Activated T-helper 1 cell treated with anti-CD3 and anti-CD28 coated beads, Interleukin-12 subunit alpha, Interleukin-12 subunit beta, Interleukin-2, Interleukin-4 antibody, amounts not matched to agents 30 ng/mL and 10 ng/mL and 1 ng/mL, durations not matched to agents 14 hours and 24 hours and 36 hours (primary cell): ENCODE data around the gene HOXB2. TPM values are rescaled to one million over a fixed set of nuclear protein-coding genes. Genes with fewer than 3 reads are reported as not detected.

Experiments used
- DNase-seq: peaks from one replicate; pipeline ENCODE4 v3.0.0; 2021; ENCODE audit warnings: low spot score
- H3K27ac Mint-ChIP-seq: one replicate; pipeline ENCODE4 v1.8.0; 2021; ENCODE audit warnings: mild to moderate bottlenecking, mixed read lengths
- H3K27me3 Mint-ChIP-seq: one replicate; pipeline ENCODE4 v1.8.0; 2022; ENCODE audit warnings: mild to moderate bottlenecking, moderate library complexity, mixed read lengths; ENCODE audit not compliant: insufficient read depth
- H3K36me3 Mint-ChIP-seq: one replicate; pipeline ENCODE4 v1.8.0; 2021; ENCODE audit warnings: low read depth, mixed read lengths
- H3K4me1 Mint-ChIP-seq: one replicate; pipeline ENCODE4 v1.8.0; 2021; ENCODE audit warnings: low read depth, mixed read lengths
- H3K4me3 Mint-ChIP-seq: one replicate; pipeline ENCODE4 v1.8.0; 2021; ENCODE audit warnings: mild to moderate bottlenecking, moderate library complexity, mixed read lengths
- H3K9me3 Mint-ChIP-seq: one replicate; pipeline ENCODE4 v1.8.0; 2021; ENCODE audit warnings: mixed read lengths
- intact Hi-C: fragments of 100-400 bp; cut with micrococcal nuclease; formaldehyde crosslinking; loops from one replicate; pipeline ENCODE4 v1.15.1; 2024
- total RNA-seq: library from RNA; stranded (reverse); gene quantifications from 2 replicates; pipeline ENCODE4 v1.2.3, GENCODE V29; 2022

The HOXB2 gene
- total RNA-seq, 1 donor from 2014 or later: 32.8 TPM

DNA sequence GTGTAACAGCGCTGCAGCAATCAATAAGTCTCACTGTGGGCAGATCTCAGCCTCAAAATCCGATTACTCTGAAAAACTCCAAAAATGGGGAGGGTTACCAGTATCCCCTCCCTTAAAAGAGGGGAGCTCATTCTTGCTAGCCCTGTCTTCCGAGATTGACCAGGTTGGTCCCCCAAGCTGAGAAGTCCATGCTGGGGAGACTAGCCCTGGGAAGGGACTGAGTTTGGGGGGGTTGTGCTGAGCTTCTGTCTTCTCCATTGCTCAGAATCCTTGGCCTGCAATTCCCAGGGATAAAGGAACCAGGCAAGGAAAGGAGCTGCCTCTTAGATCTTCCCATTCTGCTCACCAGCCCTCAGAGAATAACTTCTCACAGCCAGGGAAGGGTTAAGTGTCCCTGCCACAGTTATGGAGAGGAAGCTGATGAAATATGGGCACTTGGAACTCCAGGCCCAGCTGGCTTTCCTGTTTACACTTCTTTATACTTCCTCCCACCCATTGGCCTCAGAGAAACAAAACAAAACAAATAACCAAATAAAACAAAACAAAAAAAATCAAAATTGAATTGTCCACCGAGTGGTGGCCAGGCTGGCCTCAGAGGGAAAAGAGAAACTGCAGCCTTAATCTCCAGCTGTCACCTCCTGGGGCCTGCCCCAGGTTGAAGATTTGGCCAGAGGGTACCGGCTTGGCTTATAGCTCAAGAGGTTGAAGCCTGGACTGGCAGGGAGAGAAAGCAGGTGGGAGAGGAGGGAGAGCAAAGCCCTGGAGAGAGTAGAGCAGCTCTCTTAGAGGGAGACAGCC, 42.6 kb upstream of the HOXB2 start:
- no peak for DNase-seq
- Mint-ChIP-seq H3K27me3 (peaks cover 71% of the 10 kb centered on the region), H3K9me3 (no peaks in the 10 kb centered on the region), H3K27ac (no peak overlapping the region), H3K36me3 (peaks cover 8% of the 10 kb centered on the region), H3K4me1 (peaks cover 70% of the 10 kb centered on the region), H3K4me3 (no peak overlapping the region)
- intact Hi-C loops: no loop called here

DNA sequence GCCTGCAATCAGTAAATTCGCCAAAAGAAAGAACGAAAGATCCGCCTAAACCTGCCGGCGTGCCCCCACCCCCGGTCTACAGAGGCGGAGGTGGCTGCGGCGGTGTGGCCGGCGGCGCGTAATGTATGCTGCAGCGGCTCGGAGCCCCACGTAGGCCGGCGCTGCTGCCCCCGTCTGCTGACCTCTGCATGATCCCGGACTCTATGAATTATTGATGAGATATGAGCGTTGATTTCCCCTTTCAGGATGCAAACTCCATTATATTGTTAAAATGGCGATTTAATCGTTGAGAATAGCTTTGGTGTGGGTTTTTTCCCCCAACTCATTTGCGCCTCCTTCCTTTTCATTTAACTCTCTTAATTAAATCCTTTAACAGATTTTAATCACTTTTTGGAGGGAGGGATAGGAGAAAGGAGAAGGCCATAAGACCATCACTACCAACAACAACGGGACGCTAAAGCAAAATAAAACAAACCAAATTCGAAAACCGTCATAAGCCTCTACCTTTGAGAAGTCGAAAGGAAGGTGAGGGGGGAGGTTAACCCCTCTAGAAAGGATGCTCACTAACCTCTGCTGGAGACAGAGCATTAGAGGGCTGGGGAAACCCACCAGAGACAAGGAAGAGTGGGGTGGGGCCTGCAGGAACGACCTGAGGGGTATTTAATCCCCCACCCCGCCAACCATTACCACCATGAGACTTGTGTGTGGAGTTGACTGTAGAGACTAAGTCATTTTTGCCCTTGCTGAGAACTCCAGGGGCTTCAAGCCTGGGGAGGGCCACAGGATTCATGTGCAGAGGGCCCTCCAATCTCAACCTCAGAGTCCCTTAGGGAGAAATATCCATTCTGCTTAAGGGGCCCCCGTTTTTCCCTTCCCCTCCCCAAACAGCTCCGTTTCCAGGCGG, 41.7 kb upstream of the HOXB2 start:
- peaks cover 8% of the 10 kb centered on the region for H3K36me3 Mint-ChIP-seq
- H3K4me3 Mint-ChIP-seq: peak overlapping the region; percentile 85
- intact Hi-C loops: no loop called here
- DNase-seq: no peak
- H3K4me1 Mint-ChIP-seq: peaks cover 73% of the 10 kb centered on the region
- no peaks in the 10 kb centered on the region for H3K9me3 Mint-ChIP-seq
- peaks cover 69% of the 10 kb centered on the region for H3K27me3 Mint-ChIP-seq
- peak overlapping the region; percentile 73 for H3K27ac Mint-ChIP-seq

DNA sequence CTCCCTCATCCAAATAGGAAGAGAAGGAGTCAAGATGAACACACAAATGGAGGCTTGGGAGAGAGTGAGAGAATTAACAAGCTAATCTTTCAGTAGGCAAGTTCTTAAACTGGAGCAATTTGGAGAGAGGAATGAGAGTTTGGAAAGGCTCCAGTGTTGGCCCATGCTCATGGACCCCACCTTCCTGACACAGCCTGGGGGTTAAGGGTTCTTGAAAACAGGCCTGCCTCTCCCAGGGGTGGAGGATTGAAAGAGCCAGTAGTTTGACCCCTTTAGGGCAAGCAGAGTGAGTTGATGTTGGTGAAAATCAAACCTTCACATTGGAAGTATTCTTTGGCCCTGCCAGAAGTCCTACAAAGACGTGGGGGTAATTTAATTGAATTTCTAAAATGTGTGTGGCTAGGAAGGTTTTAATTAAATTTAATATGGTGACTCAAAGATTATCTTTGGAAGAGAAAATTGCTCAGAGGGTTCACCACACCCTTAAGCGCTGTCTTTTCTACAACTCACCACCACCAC, 39.4 kb upstream of the HOXB2 start:
- intact Hi-C loops: no loop called here
- Mint-ChIP-seq H3K9me3 (no peaks in the 10 kb centered on the region), H3K27ac (no peak overlapping the region), H3K36me3 (peaks cover 7% of the 10 kb centered on the region), H3K4me1 (peaks cover 90% of the 10 kb centered on the region), H3K4me3 (peak overlapping the region; percentile 19), H3K27me3 (peaks cover 67% of the 10 kb centered on the region)
- DNase-seq: no peak

DNA sequence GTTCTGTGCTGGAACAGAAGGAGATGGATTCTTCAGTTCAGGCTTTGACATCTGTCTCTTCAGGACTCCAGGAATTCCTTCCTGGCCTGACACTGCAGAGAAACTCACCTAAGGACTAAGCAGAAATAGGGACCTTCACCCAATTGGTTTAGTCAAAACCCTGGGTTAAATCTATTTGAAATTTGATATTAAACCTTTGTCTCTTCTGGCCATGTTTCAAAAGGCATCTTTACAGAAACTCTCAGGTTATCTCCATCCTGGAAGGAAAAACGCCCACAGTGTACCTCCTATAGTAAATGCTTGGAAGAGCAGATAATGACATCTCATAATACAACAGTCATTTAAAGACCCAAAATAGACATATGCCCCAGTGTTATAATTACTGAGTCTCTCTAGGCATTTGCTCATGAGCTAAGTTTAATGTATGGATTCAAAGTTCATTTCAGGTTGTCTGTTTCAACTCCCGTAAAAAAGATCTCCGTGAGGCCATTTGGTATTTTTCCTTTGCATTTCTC, 38.9 kb upstream of the HOXB2 start:
- intact Hi-C loops: no loop called here
- Mint-ChIP-seq H3K27me3 (peaks cover 68% of the 10 kb centered on the region), H3K27ac (peak overlapping the region; percentile 16), H3K4me3 (peak overlapping the region; percentile 19), H3K36me3 (peaks cover 7% of the 10 kb centered on the region), H3K4me1 (peaks cover 93% of the 10 kb centered on the region), H3K9me3 (no peaks in the 10 kb centered on the region)
- no peak for DNase-seq

DNA sequence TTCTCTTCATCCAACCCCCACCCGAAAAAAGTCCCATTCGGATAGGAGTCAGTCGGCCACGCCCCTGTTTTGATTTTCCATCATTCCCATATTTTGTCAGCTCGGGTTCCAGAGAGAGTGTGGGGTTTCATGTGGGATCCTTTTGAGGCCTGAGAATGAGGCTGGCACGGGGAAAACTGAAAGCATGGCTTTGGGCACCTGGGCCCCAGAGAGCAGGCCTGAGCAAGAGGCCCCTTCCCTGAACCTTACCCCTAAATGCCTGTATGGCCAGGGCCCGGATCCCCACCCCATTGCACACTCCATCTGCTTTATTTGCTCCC, 37.8 kb upstream of the HOXB2 start:
- Mint-ChIP-seq H3K9me3 (no peaks in the 10 kb centered on the region), H3K4me3 (peak overlapping the region; percentile 67), H3K27ac (peak overlapping the region; percentile 59), H3K27me3 (peaks cover 64% of the 10 kb centered on the region), H3K36me3 (peaks cover 7% of the 10 kb centered on the region), H3K4me1 (peaks cover 85% of the 10 kb centered on the region)
- intact Hi-C loops: no loop called here
- no peak for DNase-seq

DNA sequence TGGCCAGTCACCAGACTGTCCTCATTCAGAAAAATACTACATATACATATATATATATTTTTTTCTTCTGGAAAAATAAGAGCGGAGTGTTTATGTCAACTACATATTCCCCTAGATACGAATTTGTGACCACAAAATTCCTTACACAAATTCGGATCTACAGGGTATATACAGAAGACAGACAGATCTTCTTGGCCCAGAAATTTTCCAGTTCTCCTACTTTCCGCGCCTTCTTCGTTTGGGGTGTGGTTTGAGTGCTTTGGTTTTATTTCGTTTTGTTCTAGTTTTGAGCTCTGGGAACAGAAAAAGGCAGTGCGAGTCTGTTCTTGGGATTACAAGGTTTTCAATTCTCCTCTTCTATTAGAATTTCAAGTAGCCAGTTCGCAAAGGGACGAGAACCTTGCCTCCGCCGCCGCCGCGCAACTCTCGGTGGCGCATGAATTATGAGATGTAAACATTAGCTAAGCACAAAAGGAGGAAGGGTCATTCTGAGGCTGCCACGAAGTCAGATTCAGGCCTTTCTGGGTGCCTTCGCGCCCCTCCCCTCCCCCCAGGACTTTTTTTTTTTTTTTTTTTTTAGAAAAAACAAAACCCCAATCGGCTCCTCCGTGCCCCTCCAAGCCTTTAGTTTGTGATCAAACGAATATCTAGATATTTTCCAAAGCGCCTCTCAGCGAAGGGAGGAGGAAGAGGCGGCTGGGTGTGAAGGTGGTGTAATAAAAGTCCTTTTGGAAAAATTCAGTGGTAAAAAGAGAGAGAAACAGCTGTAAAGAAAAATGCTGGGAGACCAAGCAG, 35.0 kb upstream of the HOXB2 start:
- H3K36me3 Mint-ChIP-seq: peaks cover 10% of the 10 kb centered on the region
- peak overlapping the region; percentile 31 for H3K27ac Mint-ChIP-seq
- peaks cover 48% of the 10 kb centered on the region for H3K27me3 Mint-ChIP-seq
- peak overlapping the region; percentile 91 for H3K4me3 Mint-ChIP-seq
- no peak for DNase-seq
- H3K9me3 Mint-ChIP-seq: no peaks in the 10 kb centered on the region
- intact Hi-C loops: loop anchor here (2.0 kb wide), 2 partner anchors 33 to 167 kb away; no protein-coding TSS in a partner anchor
- H3K4me1 Mint-ChIP-seq: peaks cover 77% of the 10 kb centered on the region

DNA sequence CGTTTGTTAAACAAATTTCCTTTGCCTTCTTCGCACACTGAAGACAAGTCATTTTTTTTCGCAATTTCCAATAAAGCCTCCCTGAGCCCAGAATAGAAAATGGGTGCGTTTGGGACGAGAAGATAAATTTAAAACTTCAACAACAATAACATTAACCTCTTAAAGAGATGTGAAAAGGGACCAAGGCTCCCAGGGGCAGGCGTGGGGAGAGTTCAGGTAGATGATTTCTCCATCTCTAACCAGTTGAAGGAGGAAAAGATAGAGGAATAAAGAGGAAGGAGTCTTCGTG, 34.5 kb upstream of the HOXB2 start:
- DNase-seq: no peak
- Mint-ChIP-seq H3K4me3 (peak overlapping the region; percentile 91), H3K36me3 (peaks cover 10% of the 10 kb centered on the region), H3K27me3 (peaks cover 46% of the 10 kb centered on the region), H3K4me1 (peaks cover 73% of the 10 kb centered on the region), H3K9me3 (no peaks in the 10 kb centered on the region), H3K27ac (peak overlapping the region; percentile 44)
- intact Hi-C loops: loop anchor here (2.0 kb wide), 2 partner anchors 33 to 167 kb away; no protein-coding TSS in a partner anchor

DNA sequence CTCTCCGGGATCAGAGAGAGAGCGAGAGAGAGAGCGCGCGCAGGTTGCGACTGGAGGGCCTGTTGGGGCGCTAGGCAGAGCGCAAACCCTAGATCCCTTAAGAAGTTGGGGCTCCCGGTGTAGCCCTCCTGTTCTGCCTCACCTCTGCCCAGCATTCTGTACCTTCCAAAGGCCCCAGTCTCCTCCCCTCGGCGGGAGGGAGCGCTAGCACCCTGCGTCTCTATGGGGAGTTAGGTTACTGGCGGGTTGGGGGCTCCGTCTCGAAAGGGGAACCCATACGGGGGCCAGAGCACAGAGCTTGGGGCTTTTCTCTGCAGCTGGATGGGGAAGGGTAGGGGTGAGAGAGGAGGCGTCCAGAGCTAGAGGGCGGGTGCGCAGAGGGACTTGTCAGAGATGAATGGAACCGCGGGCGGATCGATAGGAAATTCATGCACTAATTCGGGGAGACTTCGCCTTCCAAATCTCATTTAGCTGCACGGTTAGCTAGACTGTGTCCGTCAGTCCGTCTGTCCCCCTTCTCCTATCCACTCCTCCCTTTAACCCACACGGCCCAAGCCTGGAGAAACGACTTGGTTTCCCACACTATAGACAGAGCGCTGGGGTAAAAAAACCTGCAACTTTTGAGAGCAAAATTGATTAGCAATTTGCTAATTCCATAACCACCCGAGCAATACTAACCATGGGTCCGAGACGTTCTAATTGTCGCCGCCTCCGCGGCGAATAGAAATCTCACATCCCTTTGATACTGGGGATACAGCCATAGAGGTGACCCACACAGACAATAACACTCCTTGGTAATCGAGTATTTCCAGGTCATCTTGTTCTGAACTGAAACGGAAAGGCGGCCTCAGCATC, 33.9 kb upstream of the HOXB2 start:
- no peaks in the 10 kb centered on the region for H3K9me3 Mint-ChIP-seq
- peaks cover 67% of the 10 kb centered on the region for H3K4me1 Mint-ChIP-seq
- intact Hi-C loops: loop anchor here (1.0 to 2.0 kb wide), 4 partner anchors 32 to 166 kb away; no protein-coding TSS in a partner anchor
- no peak for DNase-seq
- H3K36me3 Mint-ChIP-seq: peaks cover 10% of the 10 kb centered on the region
- peak overlapping the region; percentile 91 for H3K4me3 Mint-ChIP-seq
- peak overlapping the region; percentile 86 for H3K27ac Mint-ChIP-seq
- H3K27me3 Mint-ChIP-seq: peaks cover 42% of the 10 kb centered on the region

DNA sequence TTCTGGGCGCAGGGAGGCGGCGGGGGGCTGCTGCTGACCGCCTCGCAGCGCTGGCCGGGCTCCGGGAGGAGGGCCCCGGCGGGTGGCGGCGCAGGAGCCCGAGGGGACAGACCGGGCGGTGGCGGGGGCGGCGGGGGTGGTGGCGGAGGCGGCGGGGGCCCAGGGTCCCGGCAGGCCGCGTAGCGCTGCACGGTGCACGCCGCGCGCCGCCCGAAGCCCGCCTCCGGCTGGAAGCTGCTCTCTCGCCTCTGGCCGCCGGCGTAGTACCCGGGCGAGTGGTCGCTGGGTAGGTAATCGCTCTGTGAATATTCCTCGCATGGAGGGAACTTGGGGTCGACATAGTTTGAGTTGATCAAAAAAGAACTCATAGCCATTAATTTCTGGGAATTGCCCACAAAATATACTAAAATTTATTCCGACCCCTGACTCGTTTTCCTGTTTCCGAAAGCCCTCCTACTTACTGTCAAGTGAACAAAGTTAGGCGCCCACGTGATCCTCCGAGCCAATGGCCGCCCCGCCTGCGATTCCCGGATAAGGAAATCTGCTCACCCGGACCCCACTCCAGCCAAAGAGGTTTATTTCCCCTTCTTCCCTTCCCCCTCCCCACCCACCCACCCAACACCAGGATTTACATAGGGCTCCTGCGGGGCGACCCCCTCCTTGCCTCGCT, 33.2 kb upstream of the HOXB2 start, which contains the start of gene HOXB4:
Gene HOXB4 (minus strand): TSS at position 405 of the 670 bp plus-strand sequence. CDS start 31 bp downstream, at position 374.
- peaks cover 37% of the 10 kb centered on the region for H3K27me3 Mint-ChIP-seq
- peaks cover 66% of the 10 kb centered on the region for H3K4me1 Mint-ChIP-seq
- H3K9me3 Mint-ChIP-seq: no peaks in the 10 kb centered on the region
- H3K27ac Mint-ChIP-seq: peak within 1 kb of the TSS; percentile 86
- H3K4me3 Mint-ChIP-seq: peak within 1 kb of the TSS; percentile 91
- peaks cover 8% of the 10 kb centered on the region for H3K36me3 Mint-ChIP-seq
- DNase-seq: peak; percentile 68
- intact Hi-C loops: loop anchor here (1.0 to 2.0 kb wide), 4 partner anchors 31 to 165 kb away; no protein-coding TSS in a partner anchor

DNA sequence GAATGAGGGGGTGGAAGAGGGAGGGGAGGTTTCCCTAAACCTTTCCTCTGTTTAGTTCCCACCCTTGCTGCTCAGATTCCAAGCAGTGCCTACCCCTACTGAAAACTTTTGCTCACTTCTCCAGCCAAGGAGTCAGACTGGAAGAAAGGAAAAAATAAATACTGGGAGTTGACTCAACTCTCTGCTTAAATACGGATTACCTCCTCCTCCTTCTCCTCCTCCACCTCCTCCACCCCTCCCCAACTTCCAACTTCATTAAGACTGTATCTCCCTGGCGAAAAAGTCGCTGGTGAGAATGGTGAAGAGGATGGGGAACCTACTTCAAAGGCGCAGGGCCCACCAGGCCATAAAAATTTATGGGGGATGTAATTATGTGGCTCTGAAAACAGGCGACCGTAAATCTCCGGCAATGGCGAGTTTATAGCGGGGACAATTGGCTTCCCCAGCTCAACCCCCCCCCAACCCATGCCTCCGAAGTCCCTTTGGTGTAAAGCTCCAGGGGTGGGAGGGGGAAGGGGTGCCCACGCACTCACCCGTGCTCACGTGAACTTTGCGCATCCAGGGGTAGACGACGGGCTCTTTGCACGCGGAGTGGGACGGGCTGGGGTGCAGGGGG, 32.5 kb upstream of the HOXB2 start:
- H3K36me3 Mint-ChIP-seq: peaks cover 7% of the 10 kb centered on the region
- DNase-seq: no peak

More for the DNA sequence above, 32.5 kb upstream of the HOXB2 start:
- Mint-ChIP-seq H3K27me3 (peaks cover 30% of the 10 kb centered on the region), H3K4me3 (peak overlapping the region; percentile 87), H3K9me3 (no peaks in the 10 kb centered on the region), H3K4me1 (peaks cover 60% of the 10 kb centered on the region), H3K27ac (peak overlapping the region; percentile 77)
- intact Hi-C loops: no loop called here
